ENCODE data around the gene NFATC3.

NFATC3 gene

GRCh38 chr16:68230956-68231355 is 145.8 kb downstream of the NFATC3 start:
- DNase-seq (ENCODE audit: low read depth), result no peak

DNA sequence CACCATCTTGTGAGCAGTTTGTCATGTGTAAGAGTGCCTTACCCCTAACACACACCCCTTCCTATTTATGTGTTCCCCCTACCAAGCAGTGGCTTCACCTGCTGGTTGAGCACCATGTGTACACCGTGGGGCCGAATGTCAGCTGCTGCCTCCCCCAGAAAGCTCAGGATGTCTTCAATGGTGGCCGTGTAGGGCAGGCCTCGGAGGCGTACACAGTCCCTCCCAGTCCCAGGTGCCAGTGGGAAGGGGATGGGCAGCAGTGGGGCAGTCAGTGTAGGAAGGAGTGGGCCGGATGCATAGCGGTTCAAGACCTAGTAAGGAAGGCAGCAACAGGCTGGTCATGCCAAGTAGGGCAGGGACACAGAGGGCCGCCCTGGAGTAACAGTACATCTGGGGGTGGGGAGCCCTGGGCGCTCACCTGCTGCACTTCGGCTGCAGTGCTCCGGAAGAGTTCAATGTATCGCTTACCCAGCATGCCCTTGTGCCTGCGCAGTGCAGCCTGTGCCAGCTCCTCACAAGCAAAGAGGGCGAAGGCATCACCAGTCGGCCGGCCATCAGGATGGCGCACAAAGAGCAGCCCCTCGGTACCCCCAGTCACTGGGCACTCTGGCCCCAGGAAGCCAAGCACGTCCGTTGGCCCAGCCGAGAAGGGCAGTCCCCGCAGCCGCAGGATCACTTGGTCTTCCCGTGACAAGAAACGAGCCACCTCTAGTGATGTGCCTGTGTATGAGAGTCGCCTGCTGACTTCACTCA is 146.4 kb downstream of the NFATC3 start:
- DNase-seq (ENCODE audit: low read depth), result no peak

DNA sequence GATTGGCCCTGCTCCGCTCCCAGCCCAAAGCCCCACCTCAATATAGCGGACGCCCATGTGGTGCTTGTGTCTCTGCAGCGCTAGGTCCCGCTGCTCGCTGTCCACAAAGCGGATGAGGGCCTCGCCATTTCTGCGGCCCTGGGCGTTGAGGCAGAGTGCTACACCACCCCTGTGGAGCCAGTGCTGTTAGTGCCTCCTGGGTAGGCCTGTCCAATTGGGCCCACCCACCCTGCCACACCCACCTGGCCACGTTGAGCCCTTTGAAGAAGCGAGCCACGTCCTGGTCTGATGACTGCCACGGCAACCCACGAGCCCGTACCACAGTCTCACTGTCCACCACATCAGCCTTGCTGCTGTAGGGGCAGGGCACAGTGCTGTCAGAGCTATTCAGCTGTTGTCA is 147.2 kb downstream of the NFATC3 start:
- no peak for DNase-seq (ENCODE audit: low read depth)

GRCh38 chr16:68233085-68233834 is 148.1 kb downstream of the NFATC3 start:
- no peak for DNase-seq (ENCODE audit: low read depth)

- no peak for DNase-seq (ENCODE audit: low read depth)
Observed at GRCh38 chr16:68233835-68234187, 148.6 kb downstream of the NFATC3 start.

GRCh38 chr16:68234188-68235107 is 149.3 kb downstream of the NFATC3 start:
- no peak for DNase-seq (ENCODE audit: low read depth)

GRCh38 chr16:68235108-68235886 is 150.1 kb downstream of the NFATC3 start:
- no peak for DNase-seq (ENCODE audit: low read depth)

DNA sequence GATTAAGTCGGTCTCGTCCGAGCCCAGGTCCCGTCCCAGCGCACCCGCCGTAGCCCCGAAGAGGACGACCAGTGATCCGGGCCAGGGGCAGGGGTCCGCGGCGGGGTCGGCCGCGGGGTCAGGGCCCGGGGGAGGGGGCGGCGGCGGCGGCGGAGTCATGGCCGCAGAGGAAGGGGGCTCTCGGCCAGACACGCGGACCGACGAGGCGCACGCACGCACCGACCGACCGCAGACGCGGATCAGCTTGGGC is 150.6 kb downstream of the NFATC3 start, which contains the start of gene ESRP2:
Gene ESRP2, minus strand, starts transcription at position 241 of the 250 bp plus-strand sequence. Its CDS starts 82 bp downstream, at position 159.
- no peak for DNase-seq (ENCODE audit: low read depth)

- no peak for DNase-seq (ENCODE audit: low read depth)
Observed at GRCh38 chr16:68236137-68236825, 151.1 kb downstream of the NFATC3 start.

DNA sequence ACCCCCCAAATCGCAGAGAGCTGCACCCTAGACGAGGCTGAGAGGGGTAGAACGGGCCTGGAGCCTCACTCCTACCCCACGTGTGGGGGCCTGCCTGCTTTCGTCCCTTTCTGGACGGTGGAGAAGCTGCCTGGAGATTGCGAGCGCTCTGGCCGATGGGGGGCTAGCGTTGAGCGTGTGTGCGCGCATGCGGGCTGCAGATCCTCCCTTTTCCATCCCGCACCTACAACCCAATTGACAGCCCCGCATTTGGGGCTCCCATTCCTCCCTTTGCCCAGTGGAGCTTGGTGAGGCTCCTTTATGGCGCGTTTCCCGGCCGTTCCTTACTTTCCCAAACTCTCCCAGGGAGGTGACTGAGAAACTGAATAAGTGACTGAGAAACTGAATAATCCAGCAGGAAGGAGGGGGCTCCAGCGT is 151.7 kb downstream of the NFATC3 start:
- DNase-seq (ENCODE audit: low read depth), result no peak

DNA sequence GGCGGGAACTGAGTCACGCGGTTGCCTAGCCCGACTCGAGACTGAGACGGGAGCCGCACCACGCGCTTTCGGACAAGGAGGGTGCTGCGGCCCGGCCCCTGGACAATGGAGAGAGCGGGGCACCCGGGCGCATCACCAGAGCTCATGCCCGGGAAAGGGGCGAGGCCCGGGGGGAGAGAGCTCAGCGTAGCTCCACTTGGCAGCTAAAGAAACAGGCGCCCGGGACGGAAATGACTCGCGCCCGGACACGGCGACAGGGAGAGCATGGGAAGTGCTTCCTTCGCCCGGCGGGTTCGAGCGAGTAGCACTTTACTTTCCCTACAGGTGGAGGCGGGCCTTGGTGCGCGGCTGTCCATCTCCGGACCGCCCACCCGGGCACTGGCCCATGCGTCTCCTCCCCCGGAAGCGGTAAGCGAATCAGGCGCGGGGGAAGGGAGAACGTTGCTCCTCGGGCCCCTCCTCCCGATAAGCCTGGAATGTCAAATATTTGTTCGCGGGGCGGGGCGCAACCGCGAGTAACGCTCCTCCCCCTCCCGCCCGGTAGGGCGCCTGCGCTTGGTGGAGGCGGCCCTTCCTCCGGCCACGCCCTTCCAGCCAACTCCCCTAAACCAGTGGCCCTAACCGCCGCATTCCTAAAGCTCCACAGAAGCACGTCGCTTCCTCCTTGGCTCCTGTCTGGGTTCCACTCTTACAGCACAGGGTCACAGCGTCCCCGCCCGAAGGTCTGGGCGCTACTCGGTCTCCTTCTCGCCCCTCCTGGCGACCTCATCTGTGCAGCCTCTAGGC is 152.3 kb downstream of the NFATC3 start:
- peak; percentile 87 for DNase-seq (ENCODE audit: low read depth)

GRCh38 chr16:68238029-68238345 is 152.8 kb downstream of the NFATC3 start:
- DNase-seq (ENCODE audit: low read depth), result no peak

- no peak for DNase-seq (ENCODE audit: low read depth)
Observed at GRCh38 chr16:68242085-68242484, 156.9 kb downstream of the NFATC3 start.

- no peak for DNase-seq (ENCODE audit: low read depth)
Observed at GRCh38 chr16:68242926-68243858, 158.0 kb downstream of the NFATC3 start.

GRCh38 chr16:68244481-68244902 is 159.3 kb downstream of the NFATC3 start:
- DNase-seq (ENCODE audit: low read depth), result no peak

DNA sequence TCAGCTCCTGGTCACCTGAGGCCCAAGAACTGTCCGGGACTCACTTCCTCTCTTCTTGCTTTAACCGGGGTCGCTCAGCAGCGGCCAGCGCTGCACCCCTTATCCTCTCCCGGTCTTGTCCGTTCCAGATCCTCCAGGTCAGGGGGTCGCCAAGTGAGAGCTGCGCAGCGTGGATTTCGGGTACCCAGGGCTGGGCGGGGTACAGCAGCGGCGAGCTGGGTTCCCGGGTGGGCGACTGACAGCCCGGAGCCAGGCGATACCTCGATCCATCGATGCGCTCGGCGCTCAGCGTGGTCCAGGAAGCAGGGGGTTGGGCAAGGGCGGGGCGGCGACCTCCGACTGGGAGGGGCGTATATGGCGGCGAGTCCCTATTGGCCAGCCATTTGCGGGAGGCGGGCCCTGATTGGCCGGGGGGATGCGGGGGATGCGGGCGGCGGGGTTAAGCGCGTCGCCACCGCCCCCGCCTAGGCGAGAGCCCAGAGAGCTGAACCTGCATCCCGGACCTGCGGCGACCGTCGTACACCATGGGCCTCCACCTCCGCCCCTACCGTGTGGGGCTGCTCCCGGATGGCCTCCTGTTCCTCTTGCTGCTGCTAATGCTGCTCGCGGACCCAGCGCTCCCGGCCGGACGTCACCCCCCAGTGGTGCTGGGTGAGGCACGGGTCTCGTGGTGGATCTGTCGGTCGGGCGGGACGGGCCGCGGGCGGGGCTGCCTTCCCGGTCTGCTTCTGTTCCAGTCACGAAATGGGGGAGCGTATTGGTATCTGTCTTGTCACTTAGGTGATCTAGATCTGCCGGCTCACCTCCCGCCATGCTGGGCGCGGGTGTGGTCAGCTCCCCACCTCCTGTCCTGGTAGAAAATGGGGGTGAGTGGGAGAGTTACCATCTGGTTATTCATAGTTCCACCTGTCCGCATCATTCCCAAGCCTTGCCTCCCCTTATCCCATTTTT is 160.0 kb downstream of the NFATC3 start, which contains the start of gene PLA2G15:
Gene PLA2G15, plus strand, starts transcription at position 471 of the 951 bp plus-strand sequence. Its CDS starts 54 bp downstream, at position 525.
- DNase-seq (ENCODE audit: low read depth), result peak; percentile 95

GRCh38 chr16:68246121-68246520 is 161.0 kb downstream of the NFATC3 start:
- DNase-seq (ENCODE audit: low read depth), result no peak

DNA sequence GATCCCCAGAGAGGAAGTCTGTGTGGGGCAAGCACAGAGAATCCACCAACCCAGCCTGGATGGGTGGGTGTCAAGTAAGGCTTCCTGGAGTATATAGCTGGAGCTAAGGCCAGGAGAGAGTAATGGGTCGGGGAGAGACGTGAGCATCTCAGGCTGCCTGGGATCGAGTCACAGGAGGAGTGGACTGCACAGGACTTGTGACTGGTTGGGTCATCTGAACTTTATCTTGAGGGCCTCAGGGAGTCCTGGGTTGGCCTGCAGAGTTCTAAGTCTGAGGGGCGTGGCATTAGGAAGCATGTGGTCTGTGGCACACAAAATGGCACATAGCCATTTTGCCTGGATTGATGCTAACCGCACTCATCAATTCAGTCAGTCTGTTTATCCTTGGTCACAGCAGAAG is 161.5 kb downstream of the NFATC3 start:
- DNase-seq (ENCODE audit: low read depth), result no peak
